GM19395 (cell line): ENCODE results near the gene KHK.
A peak's percentile ranks its signal among the peaks of the same experiment; 100 is the strongest.

Experiments used
- ATAC-seq: cut with Tn5 transposase; IDR thresholded peaks from one replicate; pipeline ENCODE4 v1.9.1; 2021; ENCODE audit warnings: mild to moderate bottlenecking, moderate library complexity; ENCODE audit not compliant: unreplicated experiment

Gene KHK

GRCh38 chr2:27086724-27087593, at the start of gene KHK:
KHK (plus strand) TSS chr2:27086772; CDS start chr2:27087260, 488 bp downstream.
- ATAC-seq, result peak; percentile 28

GRCh38 chr2:27038012-27038411, 48.6 kb upstream of the KHK start:
- no peak for ATAC-seq

GRCh38 chr2:27038631-27039339, 47.8 kb upstream of the KHK start:
- ATAC-seq, result no peak

- ATAC-seq, result no peak
These were observed 47.1 kb upstream of the KHK start for GRCh38 chr2:27039426-27039825.

- no peak for ATAC-seq
These were observed 46.7 kb upstream of the KHK start for GRCh38 chr2:27039871-27040270.

- ATAC-seq, result no peak
These were observed 46.3 kb upstream of the KHK start for GRCh38 chr2:27040282-27040681.

- ATAC-seq, result no peak
These were observed 44.8 kb upstream of the KHK start for GRCh38 chr2:27041752-27042151.

GRCh38 chr2:27042159-27042661, 44.4 kb upstream of the KHK start:
- peak; percentile 69 for ATAC-seq

GRCh38 chr2:27042985-27043634, 43.5 kb upstream of the KHK start:
- no peak for ATAC-seq

GRCh38 chr2:27049422-27050280, 36.9 kb upstream of the KHK start:
- peak; percentile 20 for ATAC-seq

- peak; percentile 56 for ATAC-seq
These were observed 36.1 kb upstream of the KHK start for GRCh38 chr2:27050281-27050995.

GRCh38 chr2:27050996-27051901, 35.3 kb upstream of the KHK start, which contains the start of gene AGBL5:
AGBL5 (plus strand) TSS chr2:27051668; CDS start chr2:27052959, 1,291 bp downstream.
- ATAC-seq, result peak; percentile 72

- no peak for ATAC-seq
These were observed 34.5 kb upstream of the KHK start for GRCh38 chr2:27051902-27052645.

GRCh38 chr2:27053321-27053720, 33.3 kb upstream of the KHK start:
- no peak for ATAC-seq

- no peak for ATAC-seq
These were observed 32.8 kb upstream of the KHK start for GRCh38 chr2:27053776-27054175.

- ATAC-seq, result no peak
These were observed 31.9 kb upstream of the KHK start for GRCh38 chr2:27054721-27055120.

GRCh38 chr2:27057184-27057583, 29.4 kb upstream of the KHK start:
- ATAC-seq, result no peak

GRCh38 chr2:27058210-27058609, 28.4 kb upstream of the KHK start:
- no peak for ATAC-seq
